ENCODE measurements around the gene DUS3L.

Gene DUS3L

DNA sequence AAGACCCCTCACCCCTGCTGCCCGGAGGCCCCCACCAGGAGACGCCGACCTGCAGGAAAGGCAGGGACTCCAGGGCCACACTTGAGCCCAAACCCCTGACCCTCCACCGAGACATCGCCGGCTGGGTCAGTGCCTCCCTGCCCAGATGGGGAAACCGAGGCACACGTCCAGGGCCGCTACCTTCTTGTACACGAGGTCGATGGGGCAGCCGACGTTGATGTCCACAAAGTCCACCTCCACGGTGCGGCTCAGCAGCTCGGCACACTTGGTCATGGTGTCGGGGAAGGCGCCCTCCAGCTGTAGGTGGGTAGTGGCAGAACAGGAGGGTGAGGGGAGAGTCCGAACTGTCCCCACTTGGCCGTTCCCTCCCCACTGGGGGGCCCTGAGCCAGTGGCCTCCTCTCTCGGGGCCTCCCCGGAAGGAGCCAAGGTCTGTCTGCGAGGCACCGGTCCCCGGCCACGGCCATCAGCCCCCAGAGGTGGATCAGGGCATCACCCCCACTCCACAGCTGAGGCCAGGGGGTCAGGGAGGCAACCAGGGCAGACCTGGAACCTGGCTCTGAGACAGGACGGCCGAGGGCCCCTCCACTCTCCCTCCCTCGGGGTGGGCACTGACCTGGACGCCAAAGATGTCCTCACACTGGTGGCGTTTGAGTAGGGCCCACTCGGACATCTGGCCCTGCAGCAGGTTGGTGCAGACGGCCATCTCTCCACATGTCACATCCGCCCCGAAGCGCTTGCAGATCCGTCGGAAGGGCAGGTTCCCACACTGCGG lies 3.4 kb downstream of the DUS3L start:
- DNase-seq (ENCODE audit: low spot score) = no peak
- ChIA-PET POLR2A (ENCODE audit: low non-redundant PET) (no interaction called here), CTCF (interaction anchor here (0.6 kb wide), 1 partner anchor 12 kb away, joined by 3 read pairs; no protein-coding TSS in a partner anchor)
- TF ChIP-seq, protein P1, sequence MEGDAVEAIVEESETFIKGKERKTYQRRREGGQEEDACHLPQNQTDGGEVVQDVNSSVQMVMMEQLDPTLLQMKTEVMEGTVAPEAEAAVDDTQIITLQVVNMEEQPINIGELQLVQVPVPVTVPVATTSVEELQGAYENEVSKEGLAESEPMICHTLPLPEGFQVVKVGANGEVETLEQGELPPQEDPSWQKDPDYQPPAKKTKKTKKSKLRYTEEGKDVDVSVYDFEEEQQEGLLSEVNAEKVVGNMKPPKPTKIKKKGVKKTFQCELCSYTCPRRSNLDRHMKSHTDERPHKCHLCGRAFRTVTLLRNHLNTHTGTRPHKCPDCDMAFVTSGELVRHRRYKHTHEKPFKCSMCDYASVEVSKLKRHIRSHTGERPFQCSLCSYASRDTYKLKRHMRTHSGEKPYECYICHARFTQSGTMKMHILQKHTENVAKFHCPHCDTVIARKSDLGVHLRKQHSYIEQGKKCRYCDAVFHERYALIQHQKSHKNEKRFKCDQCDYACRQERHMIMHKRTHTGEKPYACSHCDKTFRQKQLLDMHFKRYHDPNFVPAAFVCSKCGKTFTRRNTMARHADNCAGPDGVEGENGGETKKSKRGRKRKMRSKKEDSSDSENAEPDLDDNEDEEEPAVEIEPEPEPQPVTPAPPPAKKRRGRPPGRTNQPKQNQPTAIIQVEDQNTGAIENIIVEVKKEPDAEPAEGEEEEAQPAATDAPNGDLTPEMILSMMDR (conservative IDR thresholded peaks at IDR 0.05; ENCODE audit: low read depth) = no peak
- H3K27ac ChIP-seq = peak overlapping the region; percentile 97

DNA sequence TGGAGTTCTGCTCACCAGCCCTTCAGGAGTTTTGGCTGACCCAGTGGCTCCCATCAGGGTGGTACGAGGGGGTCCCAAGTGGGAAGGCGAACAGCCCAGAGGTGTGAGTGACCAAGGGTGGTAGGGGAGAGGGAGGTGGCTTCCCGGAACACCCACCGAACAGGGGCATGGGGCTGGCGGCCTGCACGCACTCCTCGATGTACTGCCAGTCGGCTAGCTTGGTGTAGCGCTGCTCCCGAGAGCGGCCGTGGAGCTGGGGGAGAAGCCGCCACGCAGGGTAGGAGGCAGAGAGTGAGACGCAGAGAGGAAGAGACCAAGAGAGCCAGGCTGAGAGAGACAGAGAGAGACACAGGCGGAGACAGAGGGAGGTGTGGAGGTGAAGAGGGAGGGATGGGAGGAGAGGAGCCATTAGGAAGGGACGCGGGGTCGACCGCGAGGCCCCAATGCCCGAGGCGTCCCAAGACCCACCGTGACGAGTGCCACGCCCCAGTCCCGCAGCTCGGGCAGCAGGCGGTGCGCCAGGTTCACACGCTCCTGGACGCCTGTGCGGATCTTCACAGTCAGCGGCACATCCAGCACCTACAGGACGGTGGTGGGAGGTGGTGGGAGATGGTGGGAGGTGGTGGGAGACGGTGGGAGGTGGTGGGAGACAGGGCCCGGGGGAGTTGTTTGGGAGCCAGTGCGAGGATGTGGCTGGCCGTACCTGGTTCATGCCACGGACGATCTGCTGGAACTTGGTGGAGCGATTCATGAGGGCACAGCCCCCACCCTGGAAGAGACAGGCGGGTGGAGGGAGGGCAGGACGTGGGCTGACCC lies 4.2 kb downstream of the DUS3L start:
- POLR2A ChIA-PET (ENCODE audit: low non-redundant PET) = no interaction called here
- H3K27ac ChIP-seq = peak overlapping the region; percentile 2; the same call in 1 of the 2 replicates
- DNase-seq (ENCODE audit: low spot score) = no peak
- TF ChIP-seq, protein P1 (conservative IDR thresholded peaks at IDR 0.05; ENCODE audit: low read depth) = no peak
- CTCF ChIA-PET = no interaction called here

DNA sequence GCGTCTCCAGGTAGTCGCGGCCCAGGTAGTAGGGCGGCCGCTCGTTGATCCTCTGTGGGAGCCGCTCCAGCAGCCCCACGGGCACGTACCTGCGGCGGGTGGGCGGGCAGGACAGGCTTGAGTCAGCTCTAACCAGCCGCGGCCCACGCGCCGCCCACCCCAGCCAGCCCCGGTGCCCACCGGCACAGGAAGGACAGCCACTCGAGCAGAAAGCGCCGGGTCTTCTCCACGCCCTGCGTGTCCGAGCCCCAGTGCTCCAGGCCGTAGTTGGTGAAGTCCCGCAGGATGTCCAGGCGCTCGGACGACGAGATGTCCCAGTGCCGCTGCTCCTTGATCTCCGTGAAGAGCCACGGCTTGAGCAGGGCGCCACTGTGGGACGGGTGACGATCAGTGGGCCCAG lies 5.5 kb downstream of the DUS3L start:
- ChIA-PET CTCF (interaction anchor here (0.6 kb wide), 1 partner anchor 64 kb away, joined by 4 read pairs; no protein-coding TSS in a partner anchor), POLR2A (ENCODE audit: low non-redundant PET) (no interaction called here)
- TF ChIP-seq, protein P1 (conservative IDR thresholded peaks at IDR 0.05; ENCODE audit: low read depth) = no peak
- 0 out of 2 replicates have a peak overlapping the region, but pooled peaks have one; percentile 2 for H3K27ac ChIP-seq
- no peak for DNase-seq (ENCODE audit: low spot score)

DNA sequence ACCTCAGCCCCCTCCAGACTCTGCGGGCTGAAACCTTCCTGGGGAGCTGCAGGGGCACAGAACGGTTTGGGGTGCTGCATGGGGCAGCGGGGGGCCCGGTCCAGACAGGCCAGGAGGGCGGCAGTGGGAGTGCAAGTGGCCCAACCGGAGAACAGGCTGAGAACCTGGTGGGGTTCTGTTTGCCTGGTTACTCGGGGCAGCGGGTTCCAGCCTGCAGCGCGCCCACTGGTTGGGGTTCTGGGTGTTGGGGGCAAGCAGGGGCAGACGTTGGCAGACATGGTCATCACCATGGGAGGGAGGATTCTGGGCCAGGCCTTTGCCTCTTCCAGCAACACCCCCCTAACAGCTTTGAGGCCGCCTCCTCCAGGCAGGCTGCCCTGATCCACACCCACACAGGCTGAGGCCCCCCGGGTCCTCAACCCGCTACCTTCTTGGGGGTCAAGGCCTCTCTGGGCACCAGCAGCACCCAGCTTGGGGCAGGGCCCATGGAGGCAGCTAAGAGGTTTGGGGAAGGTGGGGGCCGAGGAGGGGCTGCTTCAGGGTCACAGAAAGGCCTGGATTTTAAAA lies 6.3 kb downstream of the DUS3L start, which contains the start of gene PRR22:
Gene PRR22, minus strand, starts transcription at position 166 of the 567 bp plus-strand sequence. Its CDS starts 86 bp downstream, at position 80.
- ChIA-PET CTCF (interaction anchor here (0.6 kb wide), 1 partner anchor 64 kb away, joined by 4 read pairs; no protein-coding TSS in a partner anchor), POLR2A (ENCODE audit: low non-redundant PET) (no interaction called here)
- TF ChIP-seq, protein P1 (conservative IDR thresholded peaks at IDR 0.05; ENCODE audit: low read depth) = no peak
- DNase-seq (ENCODE audit: low spot score) = no peak
- H3K27ac ChIP-seq = no peak within 1 kb of the TSS

DNA sequence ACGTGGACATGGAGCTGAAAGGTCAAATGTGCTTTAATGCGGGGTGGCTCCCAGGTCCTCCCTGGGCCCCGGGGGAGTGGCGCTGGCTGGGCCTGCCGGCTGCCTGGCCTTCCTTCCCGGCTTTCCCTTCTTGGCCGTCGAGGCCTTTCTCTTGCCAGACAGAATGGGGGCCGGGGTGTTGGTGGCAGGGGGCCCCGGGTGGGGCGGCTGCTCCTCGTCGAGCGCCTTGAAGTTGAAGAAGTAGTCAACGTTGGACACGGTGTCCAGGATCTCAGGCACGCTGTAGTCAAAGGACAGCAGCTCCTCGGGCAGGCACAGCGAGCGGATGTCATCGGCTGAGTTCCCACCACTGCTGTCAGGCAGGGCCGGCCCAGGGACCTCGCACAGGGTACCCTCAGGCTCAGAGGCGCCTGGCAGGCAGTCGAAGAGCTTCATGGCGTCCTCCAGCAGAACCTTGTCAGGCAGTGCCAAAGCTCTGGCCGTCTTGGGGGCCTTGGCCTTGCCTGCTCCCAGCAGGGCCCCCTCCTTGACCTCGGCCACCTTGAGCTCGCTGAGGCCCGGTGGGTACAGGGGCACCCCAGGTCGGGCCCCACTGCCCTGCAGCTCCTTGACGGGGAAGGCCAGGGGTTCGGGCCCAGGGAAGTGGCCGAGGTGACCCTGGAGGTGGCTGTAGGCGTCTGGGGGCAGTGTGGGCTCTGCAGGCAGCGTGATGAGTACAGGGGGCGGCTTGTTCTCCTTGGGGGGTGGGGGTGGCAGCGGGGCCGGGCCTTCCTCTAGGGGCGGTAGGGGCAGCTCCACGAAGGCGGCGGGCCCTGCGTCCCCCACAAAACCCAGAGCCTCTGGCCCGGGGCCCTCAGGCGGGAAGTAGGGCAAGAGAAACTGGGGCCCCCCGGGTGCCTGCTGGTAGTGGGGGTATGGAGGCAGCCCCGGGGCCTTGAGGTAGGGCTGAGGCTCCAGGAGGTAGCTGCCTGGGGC lies 7.7 kb downstream of the DUS3L start:
- TF ChIP-seq, protein P1 (conservative IDR thresholded peaks at IDR 0.05; ENCODE audit: low read depth) = no peak
- CTCF ChIA-PET = interaction anchor here (0.6 kb wide), 1 partner anchor 10 kb away, joined by 5 read pairs; no protein-coding TSS in a partner anchor
- no peak for DNase-seq (ENCODE audit: low spot score)
- POLR2A ChIA-PET (ENCODE audit: low non-redundant PET) = interaction anchor here (0.5 kb wide), 1 partner anchor 11 kb away, joined by 3 read pairs; no protein-coding TSS in a partner anchor
- H3K27ac ChIP-seq = no peak overlapping the region; the same call in 1 of the 2 replicates
